Astrocyte (in vitro differentiated cells and primary cell): ENCODE data around the gene LILRB3. TPM values are rescaled to one million over a fixed set of nuclear protein-coding genes. Genes with fewer than 3 reads are reported as not detected.

Experiments used
- DNase-seq: peaks from one replicate; pipeline ENCODE4 v3.0.0-alpha.2; 2010; ENCODE audit warnings: low read depth
- FAIRE-seq: peaks from 2 replicates; lab custom pipeline; 2011; peaks lifted over from hg19 to GRCh38; lab: Jason Lieb, UNC
- H2AFZ ChIP-seq: 2 replicates; pipeline ENCODE4 v1.6.0; 2012; ENCODE audit warnings: low read depth, low read length, inconsistent platforms
- H3K27ac ChIP-seq: 2 replicates; pipeline ENCODE4 v1.5.1; 2011; ENCODE audit warnings: low read depth, low read length, inconsistent platforms
- H3K27me3 ChIP-seq: 2 replicates; pipeline ENCODE4 v1.6.0; 2011; ENCODE audit warnings: low read length, inconsistent platforms; ENCODE audit not compliant: insufficient read depth
- H3K36me3 ChIP-seq: 2 replicates; pipeline ENCODE4 v1.5.1; 2011; ENCODE audit warnings: low read length, inconsistent platforms; ENCODE audit not compliant: insufficient read depth
- H3K4me1 ChIP-seq: 2 replicates; pipeline ENCODE4 v1.5.1; 2011; ENCODE audit warnings: low read length, inconsistent platforms; ENCODE audit not compliant: insufficient read depth
- H3K4me2 ChIP-seq: 2 replicates; pipeline ENCODE4 v1.6.0; 2012; ENCODE audit warnings: low read length, inconsistent platforms
- H3K4me3 ChIP-seq: 2 replicates; pipeline ENCODE4 v1.5.1; 2011; ENCODE audit warnings: low read depth, mild to moderate bottlenecking, low read length, inconsistent platforms; ENCODE audit not compliant: insufficient read depth
- H3K79me2 ChIP-seq: 2 replicates; pipeline ENCODE4 v1.6.0; 2012; ENCODE audit warnings: mild to moderate bottlenecking, low read length, inconsistent platforms; ENCODE audit not compliant: insufficient read depth
- H3K9ac ChIP-seq: 2 replicates; pipeline ENCODE4 v1.6.0; 2012; ENCODE audit warnings: mild to moderate bottlenecking, low read length, inconsistent platforms
- H3K9me3 ChIP-seq: 2 replicates; pipeline ENCODE4 v1.5.1; 2012; ENCODE audit warnings: low read depth, mild to moderate bottlenecking, low read length, inconsistent platforms; ENCODE audit not compliant: insufficient read depth
- H4K20me1 ChIP-seq: 2 replicates; pipeline ENCODE4 v1.6.0; 2012; ENCODE audit warnings: low read length, inconsistent platforms; ENCODE audit not compliant: insufficient read depth
- H3K27ac Mint-ChIP-seq: one replicate; pipeline ENCODE4 v1.8.0; 2021; ENCODE audit warnings: mild to moderate bottlenecking, mixed read lengths; ENCODE audit not compliant: unreplicated experiment
- H3K27me3 Mint-ChIP-seq: one replicate; pipeline ENCODE4 v1.8.0; 2021; ENCODE audit warnings: low read depth, mixed read lengths; ENCODE audit not compliant: unreplicated experiment
- H3K36me3 Mint-ChIP-seq: one replicate; pipeline ENCODE4 v1.8.0; 2021; ENCODE audit warnings: low read depth, mixed read lengths; ENCODE audit not compliant: unreplicated experiment
- H3K4me1 Mint-ChIP-seq: one replicate; pipeline ENCODE4 v1.8.0; 2021; ENCODE audit warnings: low read depth, mixed read lengths; ENCODE audit not compliant: unreplicated experiment
- H3K4me3 Mint-ChIP-seq: one replicate; pipeline ENCODE4 v1.8.0; 2021; ENCODE audit warnings: mild to moderate bottlenecking, moderate library complexity, mixed read lengths; ENCODE audit not compliant: unreplicated experiment
- H3K9me3 Mint-ChIP-seq: one replicate; pipeline ENCODE4 v1.8.0; 2021; ENCODE audit warnings: mild to moderate bottlenecking, mixed read lengths; ENCODE audit not compliant: unreplicated experiment
- EZH2 ChIP-seq: IDR thresholded peaks from 2 replicates; pipeline ENCODE4 v1.6.1; 2012; ENCODE audit warnings: mild to moderate bottlenecking, low read length, inconsistent platforms; ENCODE audit not compliant: insufficient read depth
- total RNA-seq: library from RNA; stranded (reverse); gene quantifications from 2 replicates; pipeline ENCODE4 v1.2.1, GENCODE V29; 2021
- TF ChIP-seq, protein P1 (sequence below): IDR thresholded peaks from 2 replicates; pipeline ENCODE4 v1.5.1; 2011; ENCODE audit warnings: low read depth, mild to moderate bottlenecking, inconsistent platforms, low read length, moderate library complexity; ENCODE audit not compliant: insufficient read depth

The LILRB3 gene
- total RNA-seq, 1 donor from 2014 or later, result not detected

DNA sequence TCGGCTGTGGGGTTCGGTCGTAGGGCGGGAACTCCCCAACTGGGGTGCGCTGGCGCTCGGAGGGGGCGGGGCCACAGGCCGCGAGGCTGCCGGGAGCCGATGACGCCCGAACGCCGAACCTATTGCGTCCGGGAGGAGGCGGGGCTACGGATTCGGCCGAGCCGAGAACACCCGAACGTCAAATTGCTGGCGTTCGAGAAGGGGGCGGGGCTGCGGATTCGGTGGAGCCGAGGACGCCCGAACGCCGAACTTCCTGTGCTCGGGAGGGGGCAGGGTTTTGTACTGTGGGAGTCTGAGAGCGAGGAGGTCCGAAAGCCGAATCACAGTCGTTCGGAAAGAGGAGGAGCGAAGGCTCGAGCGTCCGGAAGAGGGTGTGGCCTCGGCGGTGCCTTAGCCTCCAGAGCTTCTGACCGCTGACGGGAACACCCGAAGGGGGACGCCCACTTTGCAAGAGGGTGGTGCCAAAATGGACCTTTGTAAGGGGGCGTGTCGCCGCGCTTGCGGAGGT lies 32.2 kb downstream of the LILRB3 start:
- Mint-ChIP-seq H3K4me1 (peaks cover 7% of the 10 kb centered on the region), H3K4me3 (peak overlapping the region; percentile 95), H3K27ac (peak overlapping the region; percentile 96), H3K36me3 (peaks cover 9% of the 10 kb centered on the region), H3K9me3 (no peaks in the 10 kb centered on the region), H3K27me3 (no peaks in the 10 kb centered on the region)
- Histone ChIP-seq H2AFZ (peak overlapping the region; percentile 93), H3K27ac (peak overlapping the region; percentile 99), H3K9ac (peak overlapping the region; percentile 96), H3K4me1 (peaks cover 15% of the 10 kb centered on the region), H3K4me3 (peak overlapping the region; percentile 82), H3K4me2 (peak overlapping the region; percentile 97), H3K79me2 (peaks cover 46% of the 10 kb centered on the region), H4K20me1 (peaks cover 36% of the 10 kb centered on the region), H3K36me3 (peaks cover 3% of the 10 kb centered on the region), H3K27me3 (no peaks in the 10 kb centered on the region), H3K9me3 (no peaks in the 10 kb centered on the region)
- FAIRE-seq (peak; percentile 58), DNase-seq (peak; percentile 97)
- no peak for TF ChIP-seq EZH2
- TF ChIP-seq, protein P1, sequence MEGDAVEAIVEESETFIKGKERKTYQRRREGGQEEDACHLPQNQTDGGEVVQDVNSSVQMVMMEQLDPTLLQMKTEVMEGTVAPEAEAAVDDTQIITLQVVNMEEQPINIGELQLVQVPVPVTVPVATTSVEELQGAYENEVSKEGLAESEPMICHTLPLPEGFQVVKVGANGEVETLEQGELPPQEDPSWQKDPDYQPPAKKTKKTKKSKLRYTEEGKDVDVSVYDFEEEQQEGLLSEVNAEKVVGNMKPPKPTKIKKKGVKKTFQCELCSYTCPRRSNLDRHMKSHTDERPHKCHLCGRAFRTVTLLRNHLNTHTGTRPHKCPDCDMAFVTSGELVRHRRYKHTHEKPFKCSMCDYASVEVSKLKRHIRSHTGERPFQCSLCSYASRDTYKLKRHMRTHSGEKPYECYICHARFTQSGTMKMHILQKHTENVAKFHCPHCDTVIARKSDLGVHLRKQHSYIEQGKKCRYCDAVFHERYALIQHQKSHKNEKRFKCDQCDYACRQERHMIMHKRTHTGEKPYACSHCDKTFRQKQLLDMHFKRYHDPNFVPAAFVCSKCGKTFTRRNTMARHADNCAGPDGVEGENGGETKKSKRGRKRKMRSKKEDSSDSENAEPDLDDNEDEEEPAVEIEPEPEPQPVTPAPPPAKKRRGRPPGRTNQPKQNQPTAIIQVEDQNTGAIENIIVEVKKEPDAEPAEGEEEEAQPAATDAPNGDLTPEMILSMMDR, result no peak

DNA sequence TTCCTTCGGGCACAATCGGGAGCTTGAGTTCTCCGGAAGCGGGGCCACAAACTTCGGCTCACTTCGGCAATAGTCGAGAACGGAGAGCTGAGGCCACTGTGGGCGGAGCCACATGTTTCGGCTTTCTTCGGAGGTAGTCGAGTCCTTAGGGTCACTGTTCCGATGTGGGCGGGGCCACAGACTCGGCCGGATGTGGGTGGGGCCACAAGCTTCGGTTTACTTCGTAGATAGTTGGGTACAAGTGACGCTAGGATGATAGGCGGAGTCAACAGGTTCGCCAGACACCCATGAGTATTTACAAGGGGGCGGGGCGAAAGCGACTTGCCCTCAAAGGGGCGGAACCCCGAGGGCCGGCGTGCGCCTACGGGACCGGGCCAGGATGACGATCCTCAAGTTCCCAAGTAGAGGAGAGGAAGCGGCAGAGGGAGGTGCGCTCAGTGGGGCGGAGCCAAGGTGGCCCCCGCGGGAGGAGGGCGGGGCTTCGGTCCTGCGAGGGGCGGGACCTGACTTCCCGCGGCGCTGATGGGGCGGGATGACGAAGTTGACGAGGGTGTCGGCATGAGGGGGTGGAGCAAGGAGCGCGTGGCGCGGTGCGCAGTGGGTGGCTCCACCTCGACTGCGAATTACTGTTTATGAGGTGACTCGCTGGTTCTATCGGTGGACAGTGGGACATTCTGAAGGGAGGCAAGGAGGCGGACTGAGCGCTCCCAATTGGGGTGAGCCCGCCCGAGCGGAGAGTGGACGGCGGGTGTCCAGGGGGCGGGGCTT lies 32.9 kb downstream of the LILRB3 start:
- FAIRE-seq (peak; percentile 78), DNase-seq (peak; percentile 99)
- peak overlapping the region; percentile 82 for H3K4me3 ChIP-seq
- TF ChIP-seq, protein P1, result no peak
- no peak for TF ChIP-seq EZH2
- peaks cover 36% of the 10 kb centered on the region for H4K20me1 ChIP-seq
- no peaks in the 10 kb centered on the region for H3K27me3 ChIP-seq
- no peaks in the 10 kb centered on the region for H3K27me3 Mint-ChIP-seq
- H2AFZ ChIP-seq, result peak overlapping the region; percentile 93
- peaks cover 15% of the 10 kb centered on the region for H3K4me1 ChIP-seq
- H3K9me3 Mint-ChIP-seq, result no peaks in the 10 kb centered on the region
- peaks cover 3% of the 10 kb centered on the region for H3K36me3 ChIP-seq
- H3K36me3 Mint-ChIP-seq, result peaks cover 10% of the 10 kb centered on the region
- peaks cover 46% of the 10 kb centered on the region for H3K79me2 ChIP-seq
- no peaks in the 10 kb centered on the region for H3K9me3 ChIP-seq
- peak overlapping the region; percentile 96 for H3K27ac Mint-ChIP-seq
- peaks cover 7% of the 10 kb centered on the region for H3K4me1 Mint-ChIP-seq
- H3K27ac ChIP-seq, result peak overlapping the region; percentile 99
- peak overlapping the region; percentile 95 for H3K4me3 Mint-ChIP-seq
- peak overlapping the region; percentile 97 for H3K4me2 ChIP-seq
- H3K9ac ChIP-seq, result peak overlapping the region; percentile 96
